ENCODE measurements around the gene PAQR5. TPM values are rescaled to one million over a fixed set of nuclear protein-coding genes. Genes with fewer than 3 reads are reported as not detected.
A peak's percentile ranks its signal among the peaks of the same experiment; 100 is the strongest.

PAQR5 gene
- total RNA-seq, 1 donor from 2014 or later: 1.5 TPM

GRCh38 chr15:69357773-69358771, 59.4 kb downstream of the PAQR5 start:
- Mint-ChIP-seq H3K9me3 (ENCODE audit: unreplicated experiment) (no peaks in the 10 kb centered on the region), H3K4me3 (ENCODE audit: unreplicated experiment) (no peak overlapping the region), H3K36me3 (ENCODE audit: unreplicated experiment) (no peaks in the 10 kb centered on the region), H3K27me3 (ENCODE audit: unreplicated experiment) (no peaks in the 10 kb centered on the region), H3K27ac (ENCODE audit: unreplicated experiment) (peak overlapping the region; percentile 62), H3K4me1 (ENCODE audit: unreplicated experiment) (peaks cover 21% of the 10 kb centered on the region)
- no peak for DNase-seq (ENCODE audit: extremely low spot score, unreplicated experiment)
- TF ChIP-seq CTCF (IDR thresholded peaks at IDR 0.05): no peak

- no peaks in the 10 kb centered on the region for H3K36me3 Mint-ChIP-seq (ENCODE audit: unreplicated experiment)
- peaks cover 21% of the 10 kb centered on the region for H3K4me1 Mint-ChIP-seq (ENCODE audit: unreplicated experiment)
- H3K27me3 Mint-ChIP-seq (ENCODE audit: unreplicated experiment): no peaks in the 10 kb centered on the region
- TF ChIP-seq CTCF (IDR thresholded peaks at IDR 0.05): no peak
- DNase-seq (ENCODE audit: extremely low spot score, unreplicated experiment): no peak
- H3K9me3 Mint-ChIP-seq (ENCODE audit: unreplicated experiment): no peaks in the 10 kb centered on the region
- no peak overlapping the region for H3K4me3 Mint-ChIP-seq (ENCODE audit: unreplicated experiment)
- no peak overlapping the region for H3K27ac Mint-ChIP-seq (ENCODE audit: unreplicated experiment)
Observed at GRCh38 chr15:69358850-69359249, 60.1 kb downstream of the PAQR5 start.

GRCh38 chr15:69359722-69360121, 61.0 kb downstream of the PAQR5 start:
- no peaks in the 10 kb centered on the region for H3K36me3 Mint-ChIP-seq (ENCODE audit: unreplicated experiment)
- no peaks in the 10 kb centered on the region for H3K27me3 Mint-ChIP-seq (ENCODE audit: unreplicated experiment)
- DNase-seq (ENCODE audit: extremely low spot score, unreplicated experiment): no peak
- no peaks in the 10 kb centered on the region for H3K9me3 Mint-ChIP-seq (ENCODE audit: unreplicated experiment)
- peaks cover 21% of the 10 kb centered on the region for H3K4me1 Mint-ChIP-seq (ENCODE audit: unreplicated experiment)
- TF ChIP-seq CTCF (IDR thresholded peaks at IDR 0.05): no peak
- H3K4me3 Mint-ChIP-seq (ENCODE audit: unreplicated experiment): no peak overlapping the region
- peak overlapping the region; percentile 63 for H3K27ac Mint-ChIP-seq (ENCODE audit: unreplicated experiment)

- H3K9me3 Mint-ChIP-seq (ENCODE audit: unreplicated experiment): no peaks in the 10 kb centered on the region
- no peak for DNase-seq (ENCODE audit: extremely low spot score, unreplicated experiment)
- H3K4me3 Mint-ChIP-seq (ENCODE audit: unreplicated experiment): no peak overlapping the region
- H3K27me3 Mint-ChIP-seq (ENCODE audit: unreplicated experiment): no peaks in the 10 kb centered on the region
- no peaks in the 10 kb centered on the region for H3K36me3 Mint-ChIP-seq (ENCODE audit: unreplicated experiment)
- no peak overlapping the region for H3K27ac Mint-ChIP-seq (ENCODE audit: unreplicated experiment)
- TF ChIP-seq CTCF (IDR thresholded peaks at IDR 0.05): no peak
- H3K4me1 Mint-ChIP-seq (ENCODE audit: unreplicated experiment): peaks cover 21% of the 10 kb centered on the region
Observed at GRCh38 chr15:69360642-69361041, 61.9 kb downstream of the PAQR5 start.

GRCh38 chr15:69367236-69367635, 68.5 kb downstream of the PAQR5 start:
- H3K4me1 Mint-ChIP-seq (ENCODE audit: unreplicated experiment): no peaks in the 10 kb centered on the region
- H3K27me3 Mint-ChIP-seq (ENCODE audit: unreplicated experiment): no peaks in the 10 kb centered on the region
- no peak overlapping the region for H3K27ac Mint-ChIP-seq (ENCODE audit: unreplicated experiment)
- H3K36me3 Mint-ChIP-seq (ENCODE audit: unreplicated experiment): no peaks in the 10 kb centered on the region
- no peaks in the 10 kb centered on the region for H3K9me3 Mint-ChIP-seq (ENCODE audit: unreplicated experiment)
- H3K4me3 Mint-ChIP-seq (ENCODE audit: unreplicated experiment): no peak overlapping the region
- no peak for DNase-seq (ENCODE audit: extremely low spot score, unreplicated experiment)
- TF ChIP-seq CTCF (IDR thresholded peaks at IDR 0.05): no peak
